GM12878 (cell line): Measurements from ENCODE around the gene CYSRT1. TPM values are rescaled to one million over a fixed set of nuclear protein-coding genes. Genes with fewer than 3 reads are reported as not detected.
A peak's percentile ranks its signal among the peaks of the same experiment; 100 is the strongest.

ENCODE experiments used
- ATF7 ChIP-seq: fragments of 450-650 bp; IDR thresholded peaks from 2 replicates; pipeline ENCODE4 v1.6.1; 2016; ENCODE audit warnings: low read depth, mild to moderate bottlenecking
- BACH1 ChIP-seq: fragments of 450-650 bp; IDR thresholded peaks from 2 replicates; pipeline ENCODE4 v1.6.1; 2017; ENCODE audit warnings: mild to moderate bottlenecking, borderline replicate concordance
- BCLAF1 ChIP-seq: fragments of 450-650 bp; IDR thresholded peaks from 2 replicates; pipeline ENCODE4 v1.6.1; 2017; ENCODE audit warnings: antibody characterized with exemption, mild to moderate bottlenecking, moderate library complexity
- BMI1 ChIP-seq: fragments of 450-650 bp; IDR thresholded peaks from 2 replicates; pipeline ENCODE4 v1.6.1; 2016; ENCODE audit warnings: mild to moderate bottlenecking, moderate library complexity, borderline replicate concordance
- CBX3 ChIP-seq: fragments of 200-600 bp; sonication (generic); IDR thresholded peaks from 2 replicates; pipeline ENCODE4 v1.6.1; 2016; ENCODE audit warnings: low read depth, borderline replicate concordance
- EED ChIP-seq: sonication (generic); IDR thresholded peaks from 2 replicates; pipeline ENCODE4 v1.6.1; 2016; ENCODE audit warnings: antibody characterized with exemption, low read depth
- EZH2 ChIP-seq: IDR thresholded peaks from 2 replicates; pipeline ENCODE4 v1.6.1; 2012; ENCODE audit warnings: low read depth, mild to moderate bottlenecking, control low read depth, inconsistent platforms, low read length, borderline replicate concordance; ENCODE audit not compliant: control insufficient read depth
- IRF5 ChIP-seq: fragments of 450-650 bp; IDR thresholded peaks from 2 replicates; pipeline ENCODE4 v1.6.1; 2017; ENCODE audit warnings: borderline replicate concordance
- LARP7 ChIP-seq: fragments of 450-650 bp; IDR thresholded peaks from 2 replicates; pipeline ENCODE4 v1.6.1; 2017; ENCODE audit warnings: mild to moderate bottlenecking
- POLR2A ChIP-seq: IDR thresholded peaks from 2 replicates; pipeline ENCODE4 v1.6.1; 2011; ENCODE audit warnings: low read depth, mild to moderate bottlenecking, low read length
- RUNX3 ChIP-seq: IDR thresholded peaks from 2 replicates; pipeline ENCODE4 v1.6.1; 2012; ENCODE audit warnings: low read length, inconsistent platforms
- SIN3A ChIP-seq: IDR thresholded peaks from 2 replicates; pipeline ENCODE4 v1.6.1; 2012; ENCODE audit warnings: low read depth, low read length, improper control_type of control experiment
- ZBTB40 ChIP-seq: fragments of 450-650 bp; IDR thresholded peaks from 2 replicates; pipeline ENCODE4 v1.6.1; 2016; ENCODE audit warnings: mild to moderate bottlenecking, moderate library complexity, borderline replicate concordance
- ZNF687 ChIP-seq: fragments of 450-650 bp; IDR thresholded peaks from 2 replicates; pipeline ENCODE4 v1.6.1; 2017; ENCODE audit warnings: mild to moderate bottlenecking, moderate library complexity
- polyA plus RNA-seq, 11 experiments: library from polyadenylated mRNA; depleted of rRNA in 4 of 11; unstranded in 6 of 11; stranded (reverse) in 5 of 11; fragments of >200 nt; fragmentation: Nextera tagmentation in 4 of 11; fragmentation: Illumina TruSeq in 1 of 11; extraction: Ambion mirVana in 4 of 11; extraction: Trizol in 1 of 11; gene quantifications; 1 replicate in 1 of 11; 2 replicates in 10 of 11; pipeline versions ENCODE4 v1.2.1 to v1.2.3, GENCODE V29; 2011 to 2016; ENCODE audit warnings: inconsistent platforms in 2 of 11, missing spikeins in 2 of 11, low read depth in 1 of 11
- total RNA-seq, 4 experiments: library from RNA; depleted of rRNA in 3 of 4; stranded (reverse); fragments of >200 nt in 3 of 4; fragmentation: Illumina TruSeq in 1 of 4; extraction: Trizol in 1 of 4; gene quantifications; 2 replicates each; pipeline versions ENCODE4 v1.2.1 to v1.2.3, GENCODE V29; 2013 to 2021

CYSRT1 gene
- total and polyA plus RNA-seq, 10 of the 15 experiments (the other 5 are each of a cell fraction or from before 2014, with no cell fraction given) = 0.24 to 3.6 (median 0.97) TPM; not detected in 1

- no peak for TF ChIP-seq BCLAF1
- TF ChIP-seq ZBTB40 = peak; percentile 49; the same call in 1 of the 2 replicates
- no peak for TF ChIP-seq EZH2
- TF ChIP-seq CBX3 = no peak
- TF ChIP-seq IRF5 = no peak
- TF ChIP-seq SIN3A = peak; percentile 54; the same call in 1 of the 2 replicates
- peak; percentile 84 for TF ChIP-seq BACH1
- peak; percentile 97 for TF ChIP-seq LARP7
- TF ChIP-seq RUNX3 = no peak
- peak; percentile 95 for TF ChIP-seq POLR2A
- TF ChIP-seq BMI1 = no peak
- peak; percentile 59 for TF ChIP-seq ZNF687
- no peak for TF ChIP-seq ATF7
- no peak for TF ChIP-seq EED
Observed at GRCh38 chr9:137200311-137201204, 24.4 kb upstream of the CYSRT1 start, which contains the start of gene TPRN (continued).
